Peyer's patch (tissue), 4 donors: Measurements from ENCODE around the gene UNC93A.

Source experiments
- CTCF ChIP-seq, 6 experiments: fragments of 450-650 bp in 4 of 6; fragments of 200-600 bp in 2 of 6; sonication (generic) in 1 of 6; IDR thresholded peaks; one replicate each; pipeline ENCODE4 v1.5.1; 2017 to 2019; ENCODE audit warnings: antibody characterized with exemption in 6 of 6, mild to moderate bottlenecking in 3 of 6, moderate library complexity in 1 of 6
- POLR2A ChIP-seq, 2 donors: fragments of 450-650 bp; IDR thresholded peaks; one replicate each; pipeline ENCODE4 v1.5.1; 2017; ENCODE audit warnings: antibody characterized with exemption in 2 of 2, mild to moderate bottlenecking in 2 of 2, moderate library complexity in 2 of 2

GRCh38 chr6:167299641-167300308 lies 8.7 kb downstream of the UNC93A start:
- TF ChIP-seq POLR2A (IDR thresholded peaks at IDR 0.05) (no peak), CTCF (IDR thresholded peaks at IDR 0.05) (no peak)
